Fibroblast of the aortic adventitia (primary cell): ENCODE results near the gene MEF2A. TPM values are rescaled to one million over a fixed set of nuclear protein-coding genes. Genes with fewer than 3 reads are reported as not detected.

Experiments used
- DNase-seq: peaks from one replicate; pipeline ENCODE4 v3.0.0-alpha.2; 2010; ENCODE audit warnings: low read depth
- H3K4me3 ChIP-seq: 2 replicates; pipeline ENCODE4 v1.5.1; 2011; ENCODE audit warnings: low read depth, mild to moderate bottlenecking, control low read depth, low read length, moderate library complexity
- CTCF ChIP-seq: IDR thresholded peaks from 2 replicates; pipeline ENCODE4 v1.5.1; 2011; ENCODE audit warnings: mild to moderate bottlenecking, low read length, control low read depth, inconsistent platforms; ENCODE audit not compliant: insufficient read depth
- total RNA-seq: library from RNA; depleted of rRNA; stranded (reverse); fragments of >200 nt; gene quantifications from 2 replicates; pipeline ENCODE4 v1.2.3, GENCODE V29; 2012; ENCODE audit warnings: low replicate concordance

The MEF2A gene
- total RNA-seq, 1 donor: 95.1 TPM

GRCh38 chr15:99728916-99729315, 163.1 kb downstream of the MEF2A start:
- no peak for TF ChIP-seq CTCF
- H3K4me3 ChIP-seq: no peak overlapping the region
- DNase-seq: no peak

- TF ChIP-seq CTCF: no peak
- H3K4me3 ChIP-seq: no peak overlapping the region
- no peak for DNase-seq
Observed at GRCh38 chr15:99729327-99729726, 163.5 kb downstream of the MEF2A start.

- no peak overlapping the region for H3K4me3 ChIP-seq
Observed at GRCh38 chr15:99729920-99730319, 164.1 kb downstream of the MEF2A start.

GRCh38 chr15:99731336-99732123, 165.7 kb downstream of the MEF2A start:
- DNase-seq: no peak
- TF ChIP-seq CTCF: no peak
- peak overlapping the region; percentile 79 for H3K4me3 ChIP-seq

More at GRCh38 chr15:99729920-99730319, 164.1 kb downstream of the MEF2A start:
- DNase-seq: peak; percentile 68
- TF ChIP-seq CTCF: peak; percentile 53

GRCh38 chr15:99732124-99732750, 166.5 kb downstream of the MEF2A start:
- TF ChIP-seq CTCF: no peak
- peak; percentile 55 for DNase-seq
- peak overlapping the region; percentile 79 for H3K4me3 ChIP-seq

GRCh38 chr15:99732751-99733267, 167.0 kb downstream of the MEF2A start:
- TF ChIP-seq CTCF: no peak
- no peak for DNase-seq
- peak overlapping the region; percentile 79 for H3K4me3 ChIP-seq
